ENCODE measurements around the gene GGCT.

The GGCT gene

GRCh38 chr7:30459591-30460245, 44.9 kb downstream of the GGCT start:
- DNase-seq: no peak

- DNase-seq: no peak
Observed at GRCh38 chr7:30458311-30458710, 46.3 kb downstream of the GGCT start.

- no peak for DNase-seq
Observed at GRCh38 chr7:30453921-30454320, 50.7 kb downstream of the GGCT start.

GRCh38 chr7:30453016-30453415, 51.6 kb downstream of the GGCT start:
- DNase-seq: no peak

- DNase-seq: peak; percentile 16
Observed at GRCh38 chr7:30452280-30452930, 52.2 kb downstream of the GGCT start.

- no peak for DNase-seq
Observed at GRCh38 chr7:30451539-30452279, 52.9 kb downstream of the GGCT start.

- no peak for DNase-seq
Observed at GRCh38 chr7:30450983-30451497, 53.6 kb downstream of the GGCT start.

- no peak for DNase-seq
Observed at GRCh38 chr7:30450240-30450982, 54.2 kb downstream of the GGCT start.

- DNase-seq: peak; percentile 12
Observed at GRCh38 chr7:30448461-30449189, 56.0 kb downstream of the GGCT start.

GRCh38 chr7:30447466-30447865, 57.2 kb downstream of the GGCT start:
- DNase-seq: no peak

Measured in CD4-positive, alpha-beta T cell treated with Interleukin-15 for 1 hour (primary cell).